Measurements from ENCODE around the gene ACOX3. TPM values are rescaled to one million over a fixed set of nuclear protein-coding genes. Genes with fewer than 3 reads are reported as not detected.

ACOX3 gene
- total and polyA plus RNA-seq, 2 of the 8 experiments (the other 6 are each of a cell fraction or from before 2014, with no cell fraction given) = 2.5 to 9.9 TPM

- no peak overlapping the region for H4K5ac ChIP-seq (ENCODE audit: insufficient read length, low read depth, low read length)
- no peak overlapping the region for H2AK5ac ChIP-seq (ENCODE audit: low read depth, low read length)
- H2BK20ac ChIP-seq (ENCODE audit: low read length) = no peak overlapping the region
- WGBS, 2 experiments (ENCODE audit: extremely low coverage in 1 of 2, insufficient coverage in 1 of 2, insufficient read length in 1 of 2, insufficient replicate concordance in 2 of 2, low coverage in 1 of 2, low lambda C conversion rate in 2 of 2, missing lambda C conversion rate in 1 of 2) = 85% methylated on average over 11 of the region's 11 CpGs; no CpG with 5 or more reads in 1 of the 2 experiments
- H3K18ac ChIP-seq (ENCODE audit: extremely low read depth, low read length) = no peak overlapping the region
- no peaks in the 10 kb centered on the region for H3K4me1 ChIP-seq (replicated peaks in 1 of 4; ENCODE audit: control insufficient read depth in 3 of 4, insufficient read depth in 4 of 4, low read length in 3 of 4)
- ChIA-PET CTCF (ENCODE audit: partially characterized antibody) (interaction anchor here (1.0 to 1.5 kb wide), 8 partner anchors 10 to 240 kb away, joined by 3 to 4 read pairs (median 3); no protein-coding TSS in a partner anchor), POLR2A (ENCODE audit: partially characterized antibody) (interaction anchor here (1.1 kb wide), 1 partner anchor 11 kb away, joined by 3 read pairs; no protein-coding TSS in a partner anchor)
- no peak overlapping the region for H3K23ac ChIP-seq (ENCODE audit: insufficient read length)
- no peak overlapping the region for H3K56ac ChIP-seq (replicated peaks; ENCODE audit: insufficient read length, low read depth, low read length)
- no peak overlapping the region for H4K91ac ChIP-seq (replicated peaks; ENCODE audit: insufficient read length, low read length)
- no peaks in the 10 kb centered on the region for H3K23me2 ChIP-seq (ENCODE audit: low read depth, low read length)
- H3K4me3 ChIP-seq (ENCODE audit: extremely low read depth in 1 of 4, insufficient read depth in 2 of 4, low read depth in 3 of 4, low read length in 4 of 4) = no peak overlapping the region
- no peak overlapping the region for H3K14ac ChIP-seq (ENCODE audit: insufficient read length)
- H4K20me1 ChIP-seq (replicated peaks in 1 of 2; ENCODE audit: control insufficient read depth in 1 of 2, insufficient read depth in 2 of 2, low read length in 2 of 2) = peaks cover 1 to 2% of the 10 kb centered on the region in 2 experiments
- H3K79me2 ChIP-seq (ENCODE audit: control insufficient read depth in 1 of 2, insufficient read depth in 2 of 2, low read length in 2 of 2) = no peaks in the 10 kb centered on the region
- H2BK120ac ChIP-seq (replicated peaks; ENCODE audit: low read depth, low read length) = no peak overlapping the region
- FAIRE-seq (no peak), DNase-seq (ENCODE audit: low read depth in 1 of 2, low spot score in 2 of 2) (no peak)
- no peaks in the 10 kb centered on the region for H3K36me3 ChIP-seq (ENCODE audit: control insufficient read depth in 2 of 4, insufficient read depth in 4 of 4, low read length in 3 of 4)
- H2AFZ ChIP-seq (ENCODE audit: low read length) = no peak overlapping the region
- no peaks in the 10 kb centered on the region; a peak in 1 of 7 replicates for H3K27me3 ChIP-seq (replicated peaks in 1 of 4; ENCODE audit: control insufficient read depth in 3 of 4, extremely low read depth in 1 of 4, insufficient read depth in 3 of 4, low read length in 3 of 4)
- H3K79me1 ChIP-seq (ENCODE audit: low read depth, low read length) = no peaks in the 10 kb centered on the region
- no peak overlapping the region for H3K27ac ChIP-seq (ENCODE audit: low read depth, low read length)
- no peak overlapping the region for H4K8ac ChIP-seq (ENCODE audit: extremely low read depth, insufficient read depth, low read length)
- no peaks in the 10 kb centered on the region for H3K9me3 ChIP-seq (ENCODE audit: insufficient read depth in 2 of 2, low read depth in 1 of 2, low read length in 1 of 2)
- no peak overlapping the region for H3K4ac ChIP-seq (replicated peaks; ENCODE audit: insufficient read length, low read depth, low read length)
- H3K9ac ChIP-seq (replicated peaks in 1 of 4; ENCODE audit: extremely low read depth in 1 of 4, low read depth in 3 of 4, low read length in 3 of 4) = no peak overlapping the region
- no peak overlapping the region for H3K4me2 ChIP-seq (ENCODE audit: insufficient read depth in 1 of 2, low read depth in 2 of 2, low read length in 2 of 2)
- no peak overlapping the region for H2BK15ac ChIP-seq (ENCODE audit: low read length)
- no peak overlapping the region for H2BK12ac ChIP-seq (ENCODE audit: low read depth, low read length)
- no peak overlapping the region for H2BK5ac ChIP-seq (ENCODE audit: low read depth, low read length)
- TF ChIP-seq RXRA (IDR thresholded peaks at IDR 0.05; ENCODE audit: insufficient read depth, low read depth, low read length) = no peak
- no peak for TF ChIP-seq GTF2F1 (IDR thresholded peaks at IDR 0.05; ENCODE audit: borderline replicate concordance, low read depth, low read length)
- TF ChIP-seq TEAD4 (IDR thresholded peaks at IDR 0.05; ENCODE audit: low read depth, low read length) = no peak
- no peak for TF ChIP-seq SP1 (IDR thresholded peaks at IDR 0.05; ENCODE audit: low read depth, low read length)
- TF ChIP-seq BCL11A (IDR thresholded peaks at IDR 0.05; ENCODE audit: low read depth in 2 of 2, low read length in 2 of 2) = no peak
- TF ChIP-seq USF2 (IDR thresholded peaks at IDR 0.05; ENCODE audit: low read length) = no peak
- no peak for TF ChIP-seq SIX5 (IDR thresholded peaks at IDR 0.05; ENCODE audit: low read depth, low read length)
- no peak for TF ChIP-seq JUN (IDR thresholded peaks at IDR 0.05; ENCODE audit: low read depth, low read length)
- TF ChIP-seq CBX5 (IDR thresholded peaks at IDR 0.05; ENCODE audit: low read depth, low read length) = no peak
Observed at GRCh38 chr4:8417071-8417614, 23.4 kb downstream of the ACOX3 start.
